LNCAP (cell line): ENCODE measurements around the gene COQ6.

Source experiments
- TF ChIP-seq, protein P1 (sequence below): fragments of 450-650 bp; IDR thresholded peaks from 2 replicates; pipeline ENCODE4 v1.5.1; 2017; ENCODE audit warnings: mild to moderate bottlenecking

Gene COQ6

DNA sequence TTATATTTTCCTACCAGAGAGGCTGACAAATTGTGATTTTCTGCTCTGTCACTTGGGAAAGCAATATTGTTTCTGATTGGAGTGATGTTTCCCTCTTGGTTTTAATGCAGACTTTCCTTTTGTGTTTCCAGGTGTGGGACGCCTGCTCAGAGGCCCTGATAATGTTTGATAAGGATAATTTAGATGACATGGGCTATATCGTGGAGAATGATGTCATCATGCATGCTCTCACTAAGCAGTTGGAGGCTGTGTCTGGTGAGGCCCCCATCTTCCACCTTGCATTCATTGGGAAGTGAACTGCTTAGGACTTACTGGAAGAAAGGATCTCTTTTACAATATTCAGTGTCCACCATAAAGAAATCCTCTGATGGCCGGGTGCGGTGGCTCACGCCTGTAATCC, 5.6 kb downstream of the COQ6 start:
- TF ChIP-seq, protein P1, sequence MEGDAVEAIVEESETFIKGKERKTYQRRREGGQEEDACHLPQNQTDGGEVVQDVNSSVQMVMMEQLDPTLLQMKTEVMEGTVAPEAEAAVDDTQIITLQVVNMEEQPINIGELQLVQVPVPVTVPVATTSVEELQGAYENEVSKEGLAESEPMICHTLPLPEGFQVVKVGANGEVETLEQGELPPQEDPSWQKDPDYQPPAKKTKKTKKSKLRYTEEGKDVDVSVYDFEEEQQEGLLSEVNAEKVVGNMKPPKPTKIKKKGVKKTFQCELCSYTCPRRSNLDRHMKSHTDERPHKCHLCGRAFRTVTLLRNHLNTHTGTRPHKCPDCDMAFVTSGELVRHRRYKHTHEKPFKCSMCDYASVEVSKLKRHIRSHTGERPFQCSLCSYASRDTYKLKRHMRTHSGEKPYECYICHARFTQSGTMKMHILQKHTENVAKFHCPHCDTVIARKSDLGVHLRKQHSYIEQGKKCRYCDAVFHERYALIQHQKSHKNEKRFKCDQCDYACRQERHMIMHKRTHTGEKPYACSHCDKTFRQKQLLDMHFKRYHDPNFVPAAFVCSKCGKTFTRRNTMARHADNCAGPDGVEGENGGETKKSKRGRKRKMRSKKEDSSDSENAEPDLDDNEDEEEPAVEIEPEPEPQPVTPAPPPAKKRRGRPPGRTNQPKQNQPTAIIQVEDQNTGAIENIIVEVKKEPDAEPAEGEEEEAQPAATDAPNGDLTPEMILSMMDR: no peak

DNA sequence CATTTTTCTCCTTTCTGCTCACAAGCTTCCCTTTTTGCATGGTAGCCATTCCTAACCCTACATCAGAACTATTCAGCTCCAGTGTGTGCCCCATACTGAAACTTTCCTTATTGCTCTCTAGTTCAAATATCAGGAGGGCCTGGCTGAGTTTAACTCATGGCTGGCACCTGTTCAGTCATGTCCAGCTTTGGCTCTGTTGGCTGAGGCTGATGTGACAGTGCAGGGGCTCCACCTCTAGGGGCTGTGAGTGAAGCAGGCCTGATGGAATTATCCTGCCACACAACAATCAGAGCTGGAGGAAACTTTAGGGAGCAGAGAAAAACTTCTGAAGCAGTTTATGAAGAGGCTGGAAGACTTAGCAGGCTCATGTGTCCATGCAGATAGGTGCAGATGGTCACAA, 8.5 kb downstream of the COQ6 start:
- TF ChIP-seq, protein P1: no peak

DNA sequence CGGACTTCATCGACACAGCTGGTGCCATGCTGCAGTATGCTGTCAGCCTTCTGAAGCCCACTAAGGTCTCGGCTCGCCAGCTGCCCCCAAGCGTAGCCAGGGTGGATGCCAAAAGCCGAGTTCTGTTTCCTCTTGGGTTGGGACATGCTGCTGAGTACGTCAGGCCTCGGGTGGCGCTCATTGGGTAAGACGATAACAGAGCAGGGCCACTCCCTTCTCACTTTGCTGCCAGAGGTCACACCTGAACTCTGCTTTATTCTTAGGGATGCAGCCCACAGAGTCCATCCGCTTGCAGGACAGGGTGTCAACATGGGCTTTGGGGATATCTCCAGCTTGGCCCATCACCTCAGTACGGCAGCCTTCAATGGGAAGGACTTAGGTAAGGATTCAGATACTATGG, 11.1 kb downstream of the COQ6 start:
- TF ChIP-seq, protein P1: no peak

DNA sequence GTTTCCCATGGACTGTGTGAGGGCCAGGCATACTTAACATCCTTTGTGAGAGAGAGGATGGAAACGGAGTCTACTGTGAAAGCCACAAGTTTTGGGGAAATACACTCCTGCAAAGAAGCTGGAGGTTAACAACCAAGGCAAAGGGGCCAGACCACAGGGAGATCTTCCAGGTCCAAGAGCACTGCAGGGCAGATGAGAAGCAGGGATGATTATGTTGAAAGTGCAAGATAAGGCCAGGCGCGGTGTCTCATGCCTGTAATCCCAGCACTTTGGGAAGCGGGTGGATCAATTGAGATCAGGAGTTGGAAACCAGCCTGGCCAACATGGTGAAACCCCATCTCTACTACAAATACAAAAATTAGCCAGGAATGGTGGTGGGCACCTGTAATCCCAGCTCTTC, 15.1 kb downstream of the COQ6 start:
- TF ChIP-seq, protein P1: no peak

DNA sequence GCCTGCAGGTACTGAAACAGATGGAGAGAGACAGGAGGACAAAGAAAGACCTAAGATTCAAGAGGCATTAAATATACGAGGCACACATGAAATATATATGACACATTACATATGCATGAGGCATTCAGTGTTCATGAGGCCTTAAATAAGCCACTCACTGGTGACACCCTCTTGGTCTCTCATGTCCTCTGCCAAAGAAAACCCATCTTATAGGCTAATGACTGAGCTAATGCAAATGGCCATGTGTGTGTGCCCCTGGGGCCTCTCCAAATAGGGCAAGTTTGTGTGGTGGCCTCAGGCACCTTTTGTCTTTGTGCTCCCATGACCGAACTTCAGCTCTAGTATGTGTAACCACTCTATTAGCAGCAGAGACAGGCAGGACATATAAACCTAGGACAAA, 18.8 kb downstream of the COQ6 start:
- TF ChIP-seq, protein P1: no peak

DNA sequence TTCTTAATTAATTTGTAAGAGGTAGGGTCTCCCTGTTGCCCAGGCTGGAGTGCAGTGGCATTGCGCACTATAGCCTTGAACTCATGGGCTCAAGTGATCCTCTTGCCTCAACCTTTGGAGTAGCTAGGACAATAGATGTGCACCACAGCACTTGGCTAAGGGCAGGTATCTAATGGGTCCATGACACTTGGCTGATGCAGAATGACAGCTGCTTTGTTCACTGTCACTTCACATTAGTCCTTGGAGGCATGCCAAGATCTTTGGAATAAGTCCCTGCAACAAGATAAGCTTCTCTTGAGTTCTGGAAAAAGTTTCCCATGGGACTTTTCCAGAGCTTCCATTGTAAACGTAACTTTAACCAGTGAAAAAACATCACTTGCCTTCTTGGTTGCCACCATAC, 23.4 kb downstream of the COQ6 start:
- TF ChIP-seq, protein P1: no peak

DNA sequence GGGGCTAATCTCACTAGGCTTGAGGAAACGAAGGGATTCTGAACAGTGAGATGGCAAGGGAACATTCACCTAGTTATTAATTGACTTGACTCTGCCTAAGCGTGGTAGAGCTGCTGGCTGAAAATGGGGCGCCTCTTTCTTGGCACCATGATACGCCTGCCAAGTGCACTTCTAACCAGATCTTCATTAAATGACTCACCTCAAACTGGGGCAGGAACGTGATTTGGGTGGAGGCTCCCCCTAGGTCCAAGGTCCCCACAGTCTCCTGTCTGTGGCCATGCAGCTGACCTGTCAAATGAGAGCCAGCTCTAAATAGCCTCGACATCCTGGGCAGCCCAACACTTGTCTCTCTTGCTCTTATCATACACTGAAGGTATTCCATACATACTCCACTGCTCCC, 26.0 kb downstream of the COQ6 start:
- TF ChIP-seq, protein P1: no peak

DNA sequence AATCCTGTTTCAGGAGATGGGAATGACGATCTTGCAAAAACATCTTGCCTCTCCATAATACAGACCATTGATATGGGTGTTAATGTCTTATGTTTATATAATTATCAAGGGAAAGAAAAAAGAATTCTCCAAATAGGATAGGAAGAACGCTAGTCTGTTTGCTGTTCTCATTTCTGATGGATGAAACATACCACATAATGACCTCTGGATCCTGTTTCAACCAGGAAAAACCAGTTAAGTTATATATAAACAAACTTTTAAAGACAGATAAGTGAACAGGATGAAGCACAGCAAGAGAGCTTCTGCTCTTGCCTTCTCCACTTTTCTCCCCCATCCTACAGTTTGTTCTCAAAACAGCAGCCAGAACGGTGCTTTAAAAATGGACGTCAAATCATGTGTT, 27.8 kb downstream of the COQ6 start:
- TF ChIP-seq, protein P1: no peak
